CD4-positive, alpha-beta T cell treated with Interleukin-17A for 1 hour (primary cell): ENCODE results near the gene ZNF564.
A peak's percentile ranks its signal among the peaks of the same experiment; 100 is the strongest.
"Not testable (repeated sequence)": the region's sequence is repeated elsewhere in the genome, so short reads cannot be mapped to it uniquely, and the experiment has no call there.

Experiments
- DNase-seq: peaks from one replicate; pipeline ENCODE4 v3.0.0-alpha.2; 2020

ZNF564 gene

DNA sequence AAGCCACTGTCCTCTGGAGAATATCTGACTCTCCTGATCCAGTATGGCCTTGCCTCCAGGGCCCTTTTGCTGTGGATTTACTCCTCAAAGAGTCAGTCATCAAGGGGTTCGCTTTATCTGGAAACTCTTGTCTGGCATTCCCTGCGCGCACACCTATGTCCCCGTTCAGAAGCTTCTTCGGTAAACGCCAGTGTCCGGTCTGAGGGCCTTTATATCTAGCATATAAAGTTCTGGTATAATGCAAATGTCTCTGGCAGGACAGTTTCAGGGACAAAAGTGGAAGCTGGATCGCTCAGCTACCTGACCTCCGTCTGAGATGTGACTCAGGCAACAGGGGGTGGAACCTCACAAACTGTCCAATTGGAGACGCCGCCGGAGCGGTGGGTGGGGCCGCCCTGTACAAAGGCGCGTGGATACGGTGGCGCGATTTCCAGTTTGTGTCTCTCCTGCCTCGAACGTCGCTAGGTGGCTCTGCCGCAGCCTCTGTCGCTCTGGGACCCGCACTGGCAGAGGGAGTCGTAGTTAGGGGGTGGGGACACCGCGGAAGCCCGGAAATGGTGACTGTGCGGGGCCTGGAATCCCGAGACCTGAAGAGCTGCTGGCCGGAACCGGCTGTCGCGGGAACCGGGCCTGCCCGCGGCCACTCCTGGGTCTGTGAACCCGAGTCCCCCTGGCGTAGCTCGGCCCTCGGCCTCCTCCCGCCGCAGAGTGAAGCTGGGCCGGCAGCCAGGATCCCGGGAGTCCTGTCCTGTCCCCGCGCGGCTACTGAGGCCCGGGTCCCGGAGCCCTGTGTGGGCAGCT is 56.1 kb downstream of the ZNF564 start:
- DNase-seq: peak; percentile 95

GRCh38 chr19:12494260-12494860 is 56.9 kb downstream of the ZNF564 start:
- no peak for DNase-seq

GRCh38 chr19:12486265-12486783 is 65.0 kb downstream of the ZNF564 start:
- DNase-seq: not testable (repeated sequence)

- no peak for DNase-seq
Observed at GRCh38 chr19:12485571-12485970, 65.7 kb downstream of the ZNF564 start.

DNA sequence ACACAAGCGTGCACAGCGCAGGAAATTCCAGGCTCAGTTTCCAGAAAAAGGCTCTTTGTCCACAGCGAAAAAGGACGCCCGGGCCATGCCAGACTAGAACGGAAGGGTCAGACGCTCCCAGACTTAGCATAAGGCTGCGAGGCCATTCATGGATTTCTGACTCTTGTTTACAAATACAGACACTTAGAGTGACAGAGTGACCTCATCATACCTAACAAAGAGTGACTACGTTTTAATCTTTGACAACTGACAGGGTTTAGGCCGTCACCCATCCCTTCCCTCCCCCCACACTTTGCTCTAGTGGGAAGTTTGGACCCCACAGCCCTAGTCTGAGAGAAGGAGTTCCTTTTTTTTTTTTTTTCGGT is 66.2 kb downstream of the ZNF564 start:
- DNase-seq: peak; percentile 10

- peak; percentile 92 for DNase-seq
Observed at GRCh38 chr19:12484371-12485051, 66.8 kb downstream of the ZNF564 start, which contains the start of gene ZNF709. Gene ZNF709, minus strand, starts transcription at chr19:12484816. Its CDS starts 159 bp downstream, at chr19:12484657.

DNA sequence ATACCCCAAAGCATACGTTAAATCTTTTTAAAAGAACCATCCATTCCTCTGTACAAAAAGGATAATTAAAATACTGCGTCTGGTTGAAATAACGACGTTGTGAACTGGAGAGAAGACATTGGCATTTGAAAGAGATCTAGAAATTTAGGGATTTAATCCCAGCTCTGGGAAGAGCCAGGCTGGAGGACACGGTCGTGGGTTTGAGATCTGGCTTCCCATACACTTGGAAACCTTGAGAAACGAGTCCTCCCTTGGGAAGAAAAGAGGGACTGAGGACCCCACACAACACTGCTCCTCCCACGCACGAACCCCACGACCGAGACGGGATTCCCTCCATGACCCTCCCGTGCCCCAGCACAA is 67.3 kb downstream of the ZNF564 start:
- DNase-seq: no peak

DNA sequence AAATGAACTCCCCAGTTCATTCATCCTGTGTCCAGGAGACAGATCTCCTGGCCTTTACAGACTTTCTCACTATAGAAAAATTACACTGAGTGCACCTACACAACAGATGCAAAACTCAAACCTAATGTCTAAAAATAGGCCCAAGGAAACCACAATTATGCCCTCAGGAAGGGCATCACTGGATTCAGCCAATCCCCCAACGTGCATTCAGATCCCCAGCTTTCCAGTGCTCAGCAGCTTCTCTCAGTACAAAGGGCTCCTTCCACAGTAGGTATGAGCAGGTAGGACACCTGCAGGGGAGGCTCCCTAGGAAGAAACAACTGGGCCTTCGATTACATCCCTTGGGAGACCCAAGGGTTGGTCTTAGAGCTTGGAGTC is 68.8 kb downstream of the ZNF564 start:
- DNase-seq: no peak

DNA sequence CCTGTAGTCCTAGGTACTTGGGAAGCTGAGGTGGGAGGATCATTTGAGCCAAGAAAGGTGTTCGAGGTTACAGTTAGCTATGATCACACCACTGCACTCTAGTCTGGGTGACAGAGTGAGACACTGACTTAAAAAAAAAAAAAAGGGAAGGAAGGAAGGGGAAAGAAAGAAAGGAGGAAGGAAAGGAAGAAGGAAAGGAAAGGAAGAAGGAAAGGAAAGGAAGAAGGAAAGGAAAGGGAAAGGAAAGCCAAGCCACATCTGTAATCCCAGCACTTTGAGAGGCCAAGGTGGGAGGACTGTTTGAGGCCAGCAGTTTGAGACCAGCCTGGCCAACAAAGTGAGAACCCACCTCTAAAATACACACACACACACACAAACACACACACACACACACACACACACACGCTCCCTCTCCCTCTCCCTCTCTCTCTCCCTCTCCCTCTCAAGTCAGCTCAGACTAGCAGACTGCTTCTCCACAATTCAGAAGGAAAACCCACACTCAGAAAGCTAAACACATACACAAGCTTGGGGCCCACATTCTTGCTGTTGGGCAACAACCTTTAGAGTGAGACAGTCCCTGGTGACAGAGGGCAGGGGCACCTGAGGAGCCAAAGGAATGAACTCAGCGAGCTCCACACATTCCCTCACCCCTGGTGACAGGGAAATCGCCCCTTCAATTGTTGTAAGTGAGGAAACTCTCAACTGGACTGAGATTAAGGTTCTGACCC is 69.3 kb downstream of the ZNF564 start:
- no peak for DNase-seq

DNA sequence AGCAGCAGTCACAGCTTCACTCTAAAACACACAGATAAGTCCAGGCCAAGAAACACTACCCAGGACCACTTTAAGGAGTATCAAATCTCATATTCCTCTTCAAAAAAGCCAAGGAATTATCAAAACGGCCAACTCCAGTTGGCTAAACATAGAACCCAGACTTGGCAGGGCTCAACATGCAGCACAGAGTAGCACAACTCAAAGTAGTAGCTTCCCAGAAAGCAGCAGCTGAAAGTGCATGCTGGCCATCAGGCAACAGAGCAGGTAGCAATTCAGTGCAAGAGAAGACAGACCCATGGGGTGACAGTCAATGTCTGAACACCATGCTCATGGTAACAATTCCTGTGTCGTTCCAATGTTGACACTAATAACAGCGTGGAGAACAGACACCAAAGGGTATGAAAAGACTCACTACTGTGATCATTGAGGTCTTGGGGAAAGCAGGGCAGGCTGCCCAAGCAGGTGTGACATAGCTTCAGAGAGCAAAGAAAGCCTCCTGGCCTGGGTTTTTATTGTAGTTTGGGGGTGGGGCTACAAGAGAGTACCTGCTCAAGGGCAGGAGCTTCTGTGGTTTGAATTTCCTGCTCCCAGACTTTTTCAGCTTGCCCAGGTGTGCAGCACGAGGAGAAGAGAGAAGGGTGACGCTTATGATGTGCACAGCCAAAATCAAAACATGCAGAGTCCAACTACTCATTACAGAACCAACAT is 72.9 kb downstream of the ZNF564 start:
- DNase-seq: no peak
